HG03175 (cell line): Measurements from ENCODE around the gene TPST1.
"Not testable (repeated sequence)": the region's sequence is repeated elsewhere in the genome, so short reads cannot be mapped to it uniquely, and the experiment has no call there.

Source experiments
- ATAC-seq: cut with Tn5 transposase; IDR thresholded peaks from one replicate; pipeline ENCODE4 v1.9.1; 2021; ENCODE audit warnings: mild to moderate bottlenecking, moderate library complexity; ENCODE audit not compliant: unreplicated experiment

Gene TPST1

DNA sequence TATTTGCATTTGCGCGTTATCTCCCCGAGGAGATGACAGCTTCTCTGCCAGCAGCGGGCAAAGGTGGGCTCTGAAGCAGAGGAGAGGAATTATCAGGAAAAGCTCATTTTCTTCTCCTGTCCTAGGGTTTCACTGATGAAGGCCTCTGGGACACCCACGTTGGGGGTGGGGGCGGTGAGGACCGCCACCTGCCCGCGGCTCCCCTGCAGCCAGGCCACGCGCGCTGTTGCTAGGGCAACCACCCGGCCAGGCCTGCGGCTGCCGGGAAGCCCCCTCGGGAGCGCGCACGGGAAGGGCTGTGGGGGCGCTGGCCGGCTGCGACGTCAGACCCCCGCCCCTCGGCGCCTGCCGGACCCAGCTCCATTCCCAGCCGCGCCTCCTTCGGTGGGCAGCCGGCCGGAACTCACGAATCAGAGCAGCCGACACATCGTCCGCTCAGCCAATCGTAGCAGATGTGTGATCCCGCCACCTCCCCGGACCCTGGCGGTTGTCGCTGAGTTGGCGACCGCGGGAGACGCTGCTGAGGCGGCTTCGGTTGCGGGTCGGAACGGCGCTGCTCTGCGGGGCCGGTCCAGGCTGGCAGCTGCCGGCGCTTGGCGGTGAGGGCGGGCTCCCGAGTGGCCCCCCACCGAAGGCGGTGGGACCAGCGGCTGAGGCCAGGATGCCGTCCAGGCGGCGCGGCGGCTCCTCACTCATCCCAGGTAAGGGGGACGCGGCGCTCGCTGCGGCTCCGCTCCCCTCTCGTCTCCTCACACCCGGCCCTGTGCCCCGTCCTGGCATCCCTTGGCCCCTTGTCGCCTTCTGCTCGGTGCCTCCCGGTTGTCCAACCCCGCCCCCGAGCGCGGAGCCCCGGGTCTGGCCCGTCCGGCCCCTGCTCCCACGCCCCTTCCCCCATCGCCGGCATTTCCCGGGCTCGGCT, at the start of gene TPST1:
TSS of gene TPST1 (plus strand) at position 513 of the 919 bp plus-strand sequence. CDS start 35,092 bp downstream, outside the sequence.
- ATAC-seq, result peak; percentile 94

DNA sequence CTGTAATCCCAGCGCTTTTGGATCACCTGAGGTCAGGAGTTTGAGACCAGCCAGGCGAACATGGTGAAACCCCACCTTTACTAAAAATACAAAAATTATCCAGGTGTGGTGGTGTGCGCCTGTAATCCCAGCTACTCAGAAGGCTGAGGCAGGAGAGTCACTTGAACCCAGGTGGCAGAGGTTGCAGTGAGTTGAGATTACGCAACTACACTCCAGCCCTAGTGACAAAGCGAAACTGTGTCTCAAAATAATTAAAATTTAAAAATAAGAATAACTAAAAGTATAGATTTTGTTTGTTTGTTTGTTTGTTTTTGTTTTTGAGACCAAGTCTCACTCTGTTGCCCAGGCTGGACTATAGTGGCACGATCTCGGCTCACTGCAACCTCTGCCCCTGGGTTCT, 49.1 kb upstream of the TPST1 start:
- not testable (repeated sequence) for ATAC-seq

DNA sequence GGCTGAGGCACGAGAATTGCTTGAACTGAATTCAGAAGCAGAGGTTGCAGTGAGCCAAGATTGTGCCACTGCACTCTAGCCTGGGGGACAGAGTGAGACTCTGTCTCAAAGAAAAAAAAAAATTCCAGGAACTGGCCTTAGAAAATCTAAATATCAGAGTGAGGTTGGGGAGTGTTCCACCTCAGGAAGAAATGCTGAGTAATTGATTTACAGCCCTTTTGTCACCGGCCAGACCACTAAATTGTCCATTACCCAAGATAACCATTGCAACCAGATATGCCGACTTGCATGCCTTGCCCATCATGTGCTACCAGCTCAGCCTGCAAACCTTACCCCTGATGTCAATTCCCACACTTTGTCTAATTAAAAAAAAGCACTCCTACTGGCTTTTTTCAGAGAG, 48.1 kb upstream of the TPST1 start:
- no peak for ATAC-seq

DNA sequence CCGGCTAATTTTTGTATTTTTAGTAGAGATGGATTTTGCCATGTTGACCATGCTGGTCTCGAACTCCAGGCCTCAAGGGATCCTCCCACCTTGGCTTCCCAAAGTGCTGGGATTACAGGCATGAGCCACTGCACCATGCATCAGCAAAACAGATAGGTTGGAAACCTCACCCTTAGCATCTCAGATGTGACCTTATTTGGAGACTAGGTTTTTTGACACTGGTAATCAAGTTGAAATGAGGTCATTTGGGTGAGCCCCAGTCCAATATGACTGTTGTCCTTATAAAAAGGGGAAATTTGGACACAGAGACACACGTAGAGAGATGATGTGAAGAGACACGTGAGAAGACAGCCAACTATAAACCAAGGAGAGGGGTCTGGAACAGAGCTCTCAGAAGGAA, 42.5 kb upstream of the TPST1 start:
- no peak for ATAC-seq

DNA sequence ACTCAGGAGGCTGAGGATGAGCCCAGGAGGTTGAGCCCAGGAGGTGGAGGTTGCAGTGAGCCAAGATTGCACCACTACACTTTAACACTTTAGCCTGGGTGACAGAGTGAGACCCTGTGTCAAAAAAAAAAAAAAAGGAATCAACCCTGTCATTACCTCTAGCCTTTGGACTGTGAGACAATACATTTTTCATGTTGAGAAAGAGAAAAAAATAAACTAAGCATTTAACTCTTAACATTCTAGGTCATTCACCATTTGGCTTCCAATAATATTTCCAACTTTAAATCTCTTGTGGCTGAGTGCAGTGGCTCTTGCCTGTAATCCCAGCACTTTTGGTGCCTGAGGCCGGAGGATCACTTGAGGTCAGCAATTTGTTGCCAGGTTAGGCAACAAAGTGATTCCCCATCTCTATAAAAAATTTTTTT, 41.9 kb upstream of the TPST1 start:
- no peak for ATAC-seq

DNA sequence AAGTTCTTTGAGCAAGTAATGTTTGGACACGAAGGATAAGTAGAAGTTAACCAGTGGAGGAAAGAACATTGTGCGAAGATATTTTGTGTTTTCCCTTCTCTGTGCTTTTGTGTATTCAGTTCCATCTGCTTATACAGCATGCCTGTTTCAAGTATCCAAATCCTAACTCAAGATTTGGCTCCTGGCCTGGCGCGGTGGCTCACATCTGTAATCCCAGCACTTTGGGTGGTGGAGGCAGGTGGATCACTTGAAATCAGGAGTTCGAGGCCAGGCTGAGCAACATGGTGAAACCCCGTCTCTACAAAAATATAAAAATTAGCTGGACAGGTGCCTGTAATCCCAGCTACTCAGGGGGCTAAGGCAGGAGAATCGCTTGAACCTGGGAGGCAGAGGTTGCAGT, 40.8 kb upstream of the TPST1 start:
- ATAC-seq, result no peak

DNA sequence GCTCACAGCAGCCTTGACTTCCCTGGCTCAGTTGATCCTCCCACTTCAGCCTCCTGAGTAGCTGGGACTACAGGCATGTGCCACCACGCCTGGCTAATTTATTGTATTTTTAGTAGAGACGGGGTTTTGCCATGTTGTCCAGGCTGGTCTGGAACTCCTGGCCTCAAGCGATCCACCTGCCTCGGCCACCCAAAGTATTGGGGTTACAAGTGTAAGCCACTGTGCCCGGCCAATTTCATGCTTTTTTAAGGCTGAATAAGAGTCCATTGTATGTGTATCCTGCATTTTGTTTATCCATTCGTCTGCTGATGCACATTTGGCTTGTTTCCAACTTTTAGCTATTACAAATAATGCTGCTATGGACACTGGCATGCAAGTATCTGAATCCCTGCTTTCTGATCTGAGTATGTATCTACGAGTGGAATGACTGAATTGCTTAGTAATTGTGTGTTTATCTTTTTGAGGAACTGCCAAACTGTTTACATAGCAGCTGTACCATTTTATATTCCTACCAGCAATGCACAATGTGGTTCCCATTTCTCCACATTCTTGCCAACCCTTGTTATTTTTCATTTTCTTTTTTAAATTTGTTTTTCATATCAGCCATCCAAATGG, 37.3 kb upstream of the TPST1 start:
- no peak for ATAC-seq

DNA sequence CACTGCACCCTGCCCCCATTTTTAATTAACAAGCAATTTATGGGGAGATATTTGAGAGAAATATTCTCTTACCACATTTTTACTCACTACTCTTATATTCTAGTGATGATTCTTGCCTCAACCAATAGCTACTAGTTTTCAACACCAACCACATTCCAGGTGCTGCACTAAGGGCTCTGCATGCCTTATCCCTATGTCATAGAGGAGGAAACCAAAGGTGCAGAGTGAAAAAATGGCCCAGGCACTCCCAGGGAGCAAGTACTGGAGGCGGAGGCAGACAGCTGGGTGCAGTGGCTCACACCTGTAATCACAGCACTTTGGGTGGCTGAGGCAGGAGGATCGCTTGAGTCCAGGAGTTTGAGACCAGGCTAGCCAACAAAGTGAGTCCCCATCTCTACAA, 35.5 kb upstream of the TPST1 start:
- ATAC-seq, result no peak

DNA sequence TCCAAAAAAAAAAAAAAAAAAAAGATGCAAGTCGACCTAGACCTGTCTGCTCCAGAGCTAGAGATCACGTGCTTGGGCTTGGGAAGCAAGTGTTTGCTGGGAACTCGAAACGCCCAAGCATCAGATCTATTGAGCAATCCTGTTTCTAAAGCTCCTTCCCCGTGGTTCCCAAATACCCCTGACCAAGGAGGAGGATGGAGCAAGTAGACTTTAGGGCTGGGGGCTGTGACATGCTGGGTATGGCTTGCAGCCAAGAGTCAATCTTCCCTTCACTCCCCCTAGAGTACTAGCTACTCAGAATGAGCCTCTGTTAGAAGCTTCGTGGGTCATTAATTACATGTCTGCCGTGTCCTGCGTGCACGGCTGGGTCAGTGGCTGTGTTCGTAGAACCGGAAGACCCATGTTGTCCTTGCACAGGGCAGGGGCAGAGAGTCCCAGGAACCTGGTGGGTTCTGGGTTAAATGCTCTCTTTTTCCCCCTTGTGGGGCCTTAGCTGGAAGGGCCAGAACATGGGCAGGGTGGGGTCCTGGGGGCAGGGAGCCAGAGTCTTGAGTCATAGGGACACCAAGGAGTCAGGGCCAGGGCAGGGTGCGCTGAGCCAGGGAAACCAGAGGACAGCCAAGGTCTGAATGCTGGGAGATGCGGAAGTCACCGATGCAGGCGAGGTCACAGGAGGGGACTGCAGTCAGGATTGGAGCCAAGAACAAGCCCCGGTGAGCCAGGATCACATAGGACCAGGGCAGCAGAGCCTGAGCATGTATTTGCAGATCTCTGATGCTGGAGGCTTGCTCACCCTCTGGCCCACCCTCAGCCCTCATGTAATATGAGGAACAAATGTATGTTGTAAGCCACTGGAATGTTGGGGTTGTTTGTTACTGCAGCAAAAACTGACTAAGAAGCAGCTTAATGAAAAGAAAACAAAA, 34.6 kb upstream of the TPST1 start:
- ATAC-seq, result no peak

DNA sequence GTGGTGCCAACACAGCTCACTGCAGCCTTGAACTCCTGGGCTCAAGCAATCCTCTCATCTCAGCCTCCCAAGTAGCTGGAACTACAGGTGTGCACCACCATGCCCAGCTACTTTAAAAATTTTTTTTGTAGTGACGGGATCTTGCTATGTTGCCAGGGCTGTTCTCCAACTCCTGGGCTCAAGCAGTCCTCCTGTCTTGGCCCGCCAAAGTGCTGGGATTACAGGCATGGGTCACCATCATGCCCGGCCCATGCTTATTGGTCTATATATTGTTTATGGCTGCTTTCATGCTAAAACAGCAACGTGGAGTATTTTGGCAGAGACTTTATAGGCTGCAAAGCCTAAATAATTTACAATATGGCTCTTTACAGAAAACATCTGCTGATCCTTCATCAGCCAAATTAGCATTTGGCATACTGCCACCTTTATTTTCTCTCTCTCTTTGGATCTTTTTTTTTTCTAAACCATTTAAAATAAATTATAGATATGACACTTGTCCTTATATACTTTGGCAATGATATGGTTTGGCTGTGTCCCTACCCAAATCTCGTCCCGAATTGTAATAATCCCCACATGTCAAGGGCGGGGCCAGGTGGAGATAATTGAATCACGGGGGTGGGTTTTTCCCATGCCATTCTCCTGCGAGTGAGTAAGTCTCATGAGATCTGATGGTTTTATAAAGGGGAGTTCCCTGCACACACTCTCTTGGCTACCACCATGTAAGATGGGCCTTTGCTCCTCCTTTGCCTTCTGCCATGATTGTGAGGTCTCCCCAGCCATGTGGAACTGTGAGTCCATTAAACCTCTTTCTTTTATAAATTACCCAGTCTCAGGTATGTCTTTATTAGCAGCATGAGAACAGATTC, 32.4 kb upstream of the TPST1 start:
- not testable (repeated sequence) for ATAC-seq

DNA sequence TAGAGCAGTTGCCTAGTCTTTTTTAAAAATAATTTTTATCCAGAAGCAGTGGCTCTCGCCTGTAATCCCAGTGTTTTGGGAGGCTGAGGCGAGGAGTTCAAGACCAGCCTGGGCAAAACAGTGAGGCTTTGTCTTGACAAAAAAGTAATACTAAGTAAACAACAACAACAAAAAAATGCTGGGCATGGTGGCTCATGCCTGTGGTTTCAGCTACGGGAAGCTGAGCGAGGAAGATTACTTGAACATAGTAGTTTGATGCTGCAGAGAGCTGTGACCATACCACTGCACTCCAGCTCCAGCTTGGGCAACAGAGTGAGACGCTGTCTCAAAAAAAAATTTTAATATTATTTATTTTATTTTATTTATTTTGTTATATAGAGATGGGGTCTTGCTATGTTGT, 31.3 kb upstream of the TPST1 start:
- no peak for ATAC-seq

DNA sequence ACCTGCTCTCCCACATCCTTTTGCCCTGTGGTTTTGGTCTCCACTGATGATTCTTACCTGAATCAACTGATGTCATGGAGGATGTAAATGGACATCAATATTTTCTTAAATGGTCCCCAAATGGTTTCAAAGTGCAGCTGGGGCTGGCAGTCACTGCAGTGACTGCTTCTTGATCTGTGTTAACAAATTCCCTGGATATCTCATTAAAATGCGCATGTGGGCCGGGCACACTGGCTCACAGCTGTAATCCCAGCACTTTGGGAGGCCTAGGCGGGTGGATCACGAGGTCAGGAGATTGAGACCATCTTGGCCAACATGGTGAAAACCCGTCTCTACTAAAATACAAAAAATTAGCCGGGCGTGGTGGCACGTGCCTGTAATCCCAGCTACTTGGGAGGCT, 30.1 kb upstream of the TPST1 start:
- not testable (repeated sequence) for ATAC-seq

DNA sequence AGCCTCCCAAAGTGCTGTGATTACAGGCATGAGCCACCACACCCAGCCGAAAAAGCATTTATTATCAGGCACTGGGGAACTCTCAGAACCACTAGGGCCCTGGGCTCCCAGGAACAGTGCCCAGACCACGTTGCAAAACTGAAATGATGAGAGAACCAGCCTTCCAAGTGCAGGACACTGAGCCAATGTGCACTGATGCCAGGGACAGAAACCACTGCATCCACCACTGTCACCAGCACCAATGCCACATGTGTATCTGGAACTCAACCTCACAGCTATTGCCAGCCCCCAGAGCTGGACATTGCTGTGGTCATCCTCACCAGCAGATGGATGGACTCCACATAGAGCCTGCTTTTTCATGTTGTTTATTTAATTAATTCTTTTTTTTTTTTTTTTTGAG, 28.2 kb upstream of the TPST1 start:
- ATAC-seq, result no peak

DNA sequence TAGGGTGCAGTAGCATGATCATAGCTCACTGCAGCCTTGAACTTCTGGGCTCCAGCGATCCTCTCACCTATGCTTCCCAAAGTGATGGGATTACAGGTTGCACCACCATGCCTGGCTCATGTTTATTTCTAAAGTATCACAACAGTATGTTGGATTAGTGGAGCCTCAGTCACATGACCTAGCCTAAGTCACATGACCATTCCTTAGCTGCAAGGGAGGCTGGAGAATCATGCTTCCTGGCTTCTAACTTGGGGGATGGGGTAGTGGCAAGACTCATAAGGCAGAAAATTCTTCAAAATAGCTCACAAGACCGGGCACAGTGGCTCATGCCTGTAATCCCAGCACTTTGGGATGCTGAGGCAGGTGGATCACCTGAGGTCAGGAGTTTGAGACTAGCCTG, 26.9 kb upstream of the TPST1 start:
- no peak for ATAC-seq

DNA sequence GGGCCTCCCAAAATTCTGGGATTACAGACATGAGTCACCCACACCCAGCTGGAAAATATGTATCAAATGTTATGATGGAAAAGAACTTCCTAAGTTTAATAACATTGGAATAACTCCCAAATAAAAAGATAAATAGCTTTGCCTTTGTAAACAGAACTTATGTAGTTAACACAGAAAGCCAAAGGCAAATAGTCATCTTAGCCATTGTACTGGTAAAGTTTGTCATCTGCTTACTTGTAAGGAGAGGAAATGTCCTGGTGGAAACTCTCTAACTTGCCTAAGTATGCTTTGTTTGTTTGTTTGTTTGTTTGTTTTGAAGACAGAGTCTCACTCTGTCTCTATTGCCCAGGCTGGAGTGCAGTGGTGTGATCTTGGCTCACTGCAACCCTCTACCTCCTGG, 23.8 kb upstream of the TPST1 start:
- no peak for ATAC-seq

DNA sequence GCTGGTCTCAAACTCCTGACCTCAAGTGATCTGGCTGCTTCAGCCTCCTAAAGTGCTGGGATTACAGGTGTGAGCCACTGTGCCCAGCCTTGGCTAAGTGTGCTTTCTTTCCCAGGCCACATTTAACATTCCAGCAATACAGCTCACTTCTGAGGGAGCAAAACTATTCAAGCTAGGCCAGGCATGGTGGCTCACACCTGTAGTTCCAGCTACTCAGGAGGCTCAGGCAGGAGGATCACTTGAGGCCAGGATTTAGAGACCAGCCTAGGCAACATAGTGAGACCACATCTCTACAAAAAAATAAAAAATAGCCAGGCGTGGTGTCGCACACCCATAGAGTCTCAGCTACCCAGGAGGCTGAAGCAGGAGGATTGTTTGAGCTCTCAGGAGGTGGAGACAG, 23.3 kb upstream of the TPST1 start:
- ATAC-seq, result no peak

DNA sequence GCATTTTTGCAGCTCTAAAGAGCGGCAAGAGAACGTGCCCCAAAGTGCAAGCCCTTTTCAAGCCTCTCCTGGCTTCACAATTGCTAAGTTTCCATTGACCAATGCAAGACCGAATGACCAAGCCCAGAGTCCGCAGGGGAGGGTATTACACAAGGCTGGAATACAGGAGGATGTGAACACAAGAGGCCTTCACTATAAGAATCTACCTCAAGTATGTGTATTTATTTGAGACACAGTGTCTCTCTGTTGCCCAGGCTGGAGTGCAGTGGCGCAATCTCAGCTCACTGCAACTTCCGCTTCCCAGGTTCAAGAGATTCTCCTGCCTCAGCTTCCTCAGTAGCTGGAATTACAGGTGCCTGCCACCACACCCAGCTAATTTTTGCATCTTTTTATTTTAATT, 22.2 kb upstream of the TPST1 start:
- ATAC-seq, result no peak

DNA sequence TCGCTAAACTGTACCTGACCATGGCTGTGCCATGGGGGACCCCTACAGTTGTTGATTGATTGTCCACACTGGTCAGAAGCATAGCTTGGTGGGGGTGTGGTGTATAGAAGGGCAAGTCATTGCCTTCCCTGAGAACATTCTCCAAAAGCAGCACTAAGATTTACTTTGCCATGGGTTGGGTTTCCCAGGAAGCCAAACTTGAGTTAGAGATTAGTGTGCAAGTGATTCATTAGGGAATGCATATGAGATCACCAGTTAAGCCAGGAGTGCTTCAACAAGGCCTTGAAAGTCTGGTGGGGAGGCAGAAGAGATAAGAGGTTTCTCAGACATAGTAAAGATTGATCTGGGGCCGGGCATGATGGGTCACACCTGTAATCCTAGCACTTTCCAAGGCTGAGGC, 21.4 kb upstream of the TPST1 start:
- no peak for ATAC-seq

DNA sequence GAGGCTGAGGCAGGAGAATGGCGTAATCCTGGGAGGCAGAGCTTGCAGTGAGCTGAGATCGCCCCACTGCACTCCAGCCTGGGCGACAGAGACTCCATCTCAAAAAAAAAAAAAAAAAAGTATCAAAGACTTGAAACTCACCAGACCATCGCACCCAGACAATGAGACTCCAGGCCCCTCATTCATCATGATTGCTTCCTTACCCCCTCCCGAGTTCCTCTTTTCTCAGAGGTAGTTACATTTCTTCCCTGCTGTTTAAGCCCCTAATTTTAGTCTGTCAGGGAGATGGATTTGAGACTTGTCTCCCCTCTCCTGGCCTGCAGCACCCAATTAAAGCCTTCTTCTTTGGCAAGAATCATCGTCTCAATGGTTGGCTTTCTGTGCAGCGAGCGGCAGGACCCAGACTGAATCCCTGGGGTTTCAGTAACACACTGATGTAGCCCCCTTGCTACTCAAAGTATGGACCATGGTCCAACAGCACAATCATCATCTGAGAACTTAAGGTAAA, 19.4 kb upstream of the TPST1 start:
- ATAC-seq, result no peak

DNA sequence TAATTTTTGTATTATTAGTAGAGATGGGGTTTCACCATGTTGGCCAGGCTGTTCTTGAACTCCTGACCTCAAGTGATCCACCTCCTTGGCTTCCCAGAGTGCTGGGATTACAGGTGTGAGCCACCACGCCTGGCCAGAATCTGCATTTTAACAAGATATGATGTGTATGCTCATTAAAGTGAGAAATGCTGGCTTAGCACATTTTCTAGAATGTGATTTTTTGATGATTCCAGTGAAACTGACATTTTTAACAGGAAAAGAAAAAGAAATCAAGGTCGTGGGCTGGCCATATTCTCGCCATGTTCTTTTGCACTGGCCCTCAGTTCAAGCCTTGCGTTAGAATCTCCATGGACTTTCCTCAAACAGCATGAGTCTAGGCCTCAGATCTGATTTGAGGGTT, 18.1 kb upstream of the TPST1 start:
- ATAC-seq, result no peak
